Aorta (tissue), 5 donors: ENCODE results near the gene RGL4. TPM values are rescaled to one million over a fixed set of nuclear protein-coding genes. Genes with fewer than 3 reads are reported as not detected.
"Not testable (repeated sequence)": the region's sequence is repeated elsewhere in the genome, so short reads cannot be mapped to it uniquely, and the experiment has no call there.

Source experiments
- ATAC-seq: fragments of 200-7000 bp; cut with Tn5 transposase; one replicate; pipeline ENCODE4 v1.9.1; 2022; ENCODE audit warnings: moderate library complexity; ENCODE audit not compliant: low FRiP score
- DNase-seq, 2 donors: peaks; one replicate each; pipeline ENCODE4 v3.0.0-alpha.2; 2020
- H3K27ac ChIP-seq, 2 donors: one replicate each; pipeline ENCODE4 v1.5.1; 2013; ENCODE audit warnings: low read length in 2 of 2, mild to moderate bottlenecking in 2 of 2, moderate library complexity in 2 of 2, control low read depth in 1 of 2, inconsistent platforms in 1 of 2, low read depth in 1 of 2
- H3K27me3 ChIP-seq, 2 donors: one replicate each; pipeline ENCODE4 v1.6.1; 2013; ENCODE audit warnings: control low read depth in 1 of 2, low read length in 1 of 2, mild to moderate bottlenecking in 1 of 2, moderate library complexity in 1 of 2; ENCODE audit not compliant: insufficient read depth in 2 of 2, control insufficient read depth in 1 of 2
- H3K36me3 ChIP-seq, 2 donors: one replicate each; pipeline ENCODE4 v1.6.1; 2013; ENCODE audit warnings: control low read depth in 1 of 2, low read length in 1 of 2, mild to moderate bottlenecking in 1 of 2; ENCODE audit not compliant: insufficient read depth in 2 of 2, control insufficient read depth in 1 of 2
- H3K4me1 ChIP-seq, 2 donors: one replicate each; pipeline ENCODE4 v1.6.1; 2013; ENCODE audit warnings: low read length in 2 of 2, control low read depth in 1 of 2, mild to moderate bottlenecking in 1 of 2, moderate library complexity in 1 of 2; ENCODE audit not compliant: insufficient read depth in 2 of 2, control insufficient read depth in 1 of 2
- H3K4me3 ChIP-seq, 2 donors: one replicate each; pipeline ENCODE4 v1.5.1; 2013; ENCODE audit warnings: low read length in 2 of 2, control low read depth in 1 of 2, mild to moderate bottlenecking in 1 of 2
- H3K9me3 ChIP-seq: one replicate; pipeline ENCODE4 v1.6.1; 2013; ENCODE audit warnings: mild to moderate bottlenecking, low read length; ENCODE audit not compliant: control insufficient read depth
- WGBS, 2 donors: extraction: QIAGEN DNeasy Blood & Tissue Kit; methylation state at CpG; one replicate each; pipeline ENCODE4 v1.1.7; 2013; 5-methylcytosine and 5-hydroxymethylcytosine counted together
- intact Hi-C, 2 donors: fragments of 100-400 bp; cut with DNase I; formaldehyde crosslinking; loops; one replicate each; pipeline versions ENCODE4 v1.14.2 to v1.15.0; 2022
- polyA plus RNA-seq, 2 donors: library from polyadenylated mRNA; stranded (reverse); fragments of 200-250 nt; gene quantifications; one replicate each; pipeline ENCODE4 v1.2.3, GENCODE V29; 2013
- total RNA-seq, 2 donors: library from RNA; stranded (reverse); fragmentation: NEBNext Ultra II Directional; extraction: Animal tissue kit (Norgen Biotek cat#: 25700); gene quantifications; one replicate each; pipeline ENCODE4 v1.2.1, GENCODE V29; 2021
- donor health status: healthy with polysubstance abuse.
- donor health status: Bipolar disorder and iron deficiency.
- donor health status: DM: no; HTN: no; CAD: no.
- donor health status: DM: no; HTN: no; CAD: no.
- donor health status: DM: yes; HTN: yes; CAD: no.

RGL4 gene
- total and polyA plus RNA-seq, 4 donors = 0.59 to 1.4 (median 0.93) TPM

- Histone ChIP-seq H3K4me3 (no peak overlapping the region), H3K4me1 (no peaks in the 10 kb centered on the region), H3K36me3 (no peaks in the 10 kb centered on the region), H3K9me3 (no peaks in the 10 kb centered on the region), H3K27ac (no peak overlapping the region), H3K27me3 (no peaks in the 10 kb centered on the region)
- intact Hi-C loops = no loop called here
- DNase-seq = peak; percentile 55 to 72
- 69 to 73% methylated on average over 17 of the region's 17 CpGs for WGBS, 2 donors
- ATAC-seq = no peak
These were observed 15.1 kb upstream of the RGL4 start for GRCh38 chr22:23675502-23676415.

- H3K36me3 ChIP-seq, H3K9me3 ChIP-seq, H3K27ac ChIP-seq, H3K4me1 ChIP-seq, H3K27me3 ChIP-seq, ATAC-seq, intact Hi-C loops, H3K4me3 ChIP-seq: not testable (repeated sequence)
- DNase-seq = peak; percentile 7 to 55
- WGBS, 2 donors = 96 to 97% methylated on average over 12 of the region's 12 CpGs
These were observed 13.7 kb upstream of the RGL4 start for GRCh38 chr22:23676841-23677700.

DNA sequence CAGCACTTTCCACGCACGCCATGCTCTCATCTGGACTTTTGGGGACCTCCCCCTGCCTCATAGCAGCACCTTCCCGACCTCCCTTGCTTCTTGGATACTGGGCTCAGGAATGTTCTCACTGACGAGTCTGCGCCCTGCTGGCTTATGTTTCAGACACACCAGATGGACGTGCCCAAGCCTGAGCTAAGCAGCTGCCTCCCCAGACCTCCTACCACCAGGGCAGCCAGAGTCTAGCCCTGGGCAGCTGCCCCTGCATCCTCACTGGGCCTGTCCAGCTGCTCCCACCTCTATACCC lies 13.2 kb upstream of the RGL4 start:
- intact Hi-C loops = no loop called here
- no peak for DNase-seq
- Histone ChIP-seq H3K4me1 (no peaks in the 10 kb centered on the region), H3K27ac (no peak overlapping the region), H3K9me3 (no peaks in the 10 kb centered on the region), H3K27me3 (no peaks in the 10 kb centered on the region), H3K36me3 (no peaks in the 10 kb centered on the region), H3K4me3 (no peak overlapping the region)
- no peak for ATAC-seq
- 81 to 88% methylated on average over 6 of the region's 6 CpGs for WGBS, 2 donors

GRCh38 chr22:23678133-23678532 lies 12.7 kb upstream of the RGL4 start:
- ATAC-seq (no peak), DNase-seq (no peak)
- Histone ChIP-seq H3K4me3 (no peak overlapping the region), H3K4me1 (no peaks in the 10 kb centered on the region), H3K27me3 (no peaks in the 10 kb centered on the region), H3K36me3 (peaks cover 0 to 2% of the 10 kb centered on the region in 2 donors), H3K27ac (no peak overlapping the region), H3K9me3 (no peaks in the 10 kb centered on the region)
- WGBS, 2 donors = 87 to 90% methylated on average over 6 of the region's 6 CpGs
- intact Hi-C loops = no loop called here

GRCh38 chr22:23681026-23681809 lies 9.6 kb upstream of the RGL4 start:
- ATAC-seq = no peak
- DNase-seq = peak in 1 of 2 donors; percentile 41
- Histone ChIP-seq H3K27ac (no peak overlapping the region), H3K9me3 (no peaks in the 10 kb centered on the region), H3K4me1 (no peaks in the 10 kb centered on the region), H3K4me3 (no peak overlapping the region), H3K27me3 (no peaks in the 10 kb centered on the region), H3K36me3 (peaks cover 0 to 2% of the 10 kb centered on the region in 2 donors)
- intact Hi-C loops = no loop called here
- 94% methylated on average over 5 of the region's 5 CpGs for WGBS, 2 donors

DNA sequence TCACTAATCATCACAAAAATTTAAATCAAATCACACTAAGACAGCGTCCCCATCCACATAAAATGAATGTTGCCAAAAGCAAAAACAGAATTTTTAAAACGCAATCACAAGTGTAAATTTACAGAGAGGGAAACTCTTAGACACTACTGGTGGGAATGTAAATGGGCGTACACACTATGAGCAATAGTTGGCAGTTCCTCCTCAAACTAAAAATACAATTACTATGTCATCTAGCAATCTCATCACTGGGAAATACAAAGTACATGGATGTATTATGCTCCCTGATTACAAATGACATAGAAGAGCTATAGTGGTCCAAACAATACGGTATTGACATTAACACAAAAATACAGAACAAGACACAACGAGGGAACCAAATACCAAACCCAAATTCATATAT lies 8.7 kb upstream of the RGL4 start:
- H3K27ac ChIP-seq = no peak overlapping the region
- DNase-seq (no peak), ATAC-seq (no peak)
- WGBS, 2 donors = 71 to 85% methylated on average over 5 of the region's 5 CpGs
- no peaks in the 10 kb centered on the region for H3K9me3 ChIP-seq
- H3K27me3 ChIP-seq = no peaks in the 10 kb centered on the region
- no peak overlapping the region for H3K4me3 ChIP-seq
- intact Hi-C loops = no loop called here
- no peaks in the 10 kb centered on the region for H3K4me1 ChIP-seq
- H3K36me3 ChIP-seq = peaks cover 0 to 2% of the 10 kb centered on the region in 2 donors

GRCh38 chr22:23682827-23683355 lies 7.9 kb upstream of the RGL4 start:
- Histone ChIP-seq H3K4me1 (no peaks in the 10 kb centered on the region), H3K9me3 (no peaks in the 10 kb centered on the region), H3K27me3 (no peaks in the 10 kb centered on the region), H3K27ac (no peak overlapping the region), H3K4me3 (no peak overlapping the region), H3K36me3 (peaks cover 0 to 2% of the 10 kb centered on the region in 2 donors)
- intact Hi-C loops = no loop called here
- no peak for DNase-seq
- WGBS, 2 donors = 55 to 67% methylated on average over 4 of the region's 4 CpGs
- no peak for ATAC-seq

DNA sequence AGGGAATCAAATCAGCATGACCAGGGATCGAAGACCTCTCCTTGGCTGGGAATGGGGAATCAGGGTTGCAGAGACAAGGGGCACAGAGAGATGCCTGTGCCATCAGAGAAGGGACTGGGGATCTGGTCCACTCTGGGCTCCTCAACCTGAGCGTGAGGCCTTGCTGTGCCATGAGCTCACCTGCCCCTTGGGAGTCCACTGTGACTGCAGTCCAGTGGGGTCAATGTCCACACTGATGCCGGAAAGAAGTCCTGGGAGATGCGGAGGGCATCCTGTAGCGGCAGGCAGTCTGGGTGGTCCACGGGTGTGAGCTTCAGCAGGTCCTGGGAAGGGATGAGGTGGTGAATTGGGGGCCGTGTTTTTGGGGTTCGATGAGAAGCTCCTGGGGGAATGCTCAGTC lies 7.3 kb upstream of the RGL4 start:
- H3K9me3 ChIP-seq = no peaks in the 10 kb centered on the region
- H3K4me1 ChIP-seq = no peaks in the 10 kb centered on the region
- ATAC-seq (no peak), DNase-seq (no peak)
- no peak overlapping the region for H3K4me3 ChIP-seq
- no peak overlapping the region for H3K27ac ChIP-seq
- intact Hi-C loops = no loop called here
- no peaks in the 10 kb centered on the region for H3K27me3 ChIP-seq
- WGBS, 2 donors = 93 to 95% methylated on average over 7 to 8 of the region's 8 CpGs
- H3K36me3 ChIP-seq = peaks cover 0 to 2% of the 10 kb centered on the region in 2 donors
